Astrocyte (in vitro differentiated cells and primary cell): ENCODE data around the gene POGLUT3. TPM values are rescaled to one million over a fixed set of nuclear protein-coding genes. Genes with fewer than 3 reads are reported as not detected.
A peak's percentile ranks its signal among the peaks of the same experiment; 100 is the strongest.

Experiments
- DNase-seq: peaks from one replicate; pipeline ENCODE4 v3.0.0-alpha.2; 2010; ENCODE audit warnings: low read depth
- FAIRE-seq: peaks from 2 replicates; lab custom pipeline; 2011; peaks lifted over from hg19 to GRCh38; lab: Jason Lieb, UNC
- H2AFZ ChIP-seq: 2 replicates; pipeline ENCODE4 v1.6.0; 2012; ENCODE audit warnings: low read depth, low read length, inconsistent platforms
- H3K27ac ChIP-seq: 2 replicates; pipeline ENCODE4 v1.5.1; 2011; ENCODE audit warnings: low read depth, low read length, inconsistent platforms
- H3K27me3 ChIP-seq: 2 replicates; pipeline ENCODE4 v1.6.0; 2011; ENCODE audit warnings: low read length, inconsistent platforms; ENCODE audit not compliant: insufficient read depth
- H3K36me3 ChIP-seq: 2 replicates; pipeline ENCODE4 v1.5.1; 2011; ENCODE audit warnings: low read length, inconsistent platforms; ENCODE audit not compliant: insufficient read depth
- H3K4me1 ChIP-seq: 2 replicates; pipeline ENCODE4 v1.5.1; 2011; ENCODE audit warnings: low read length, inconsistent platforms; ENCODE audit not compliant: insufficient read depth
- H3K4me2 ChIP-seq: 2 replicates; pipeline ENCODE4 v1.6.0; 2012; ENCODE audit warnings: low read length, inconsistent platforms
- H3K4me3 ChIP-seq: 2 replicates; pipeline ENCODE4 v1.5.1; 2011; ENCODE audit warnings: low read depth, mild to moderate bottlenecking, low read length, inconsistent platforms; ENCODE audit not compliant: insufficient read depth
- H3K79me2 ChIP-seq: 2 replicates; pipeline ENCODE4 v1.6.0; 2012; ENCODE audit warnings: mild to moderate bottlenecking, low read length, inconsistent platforms; ENCODE audit not compliant: insufficient read depth
- H3K9ac ChIP-seq: 2 replicates; pipeline ENCODE4 v1.6.0; 2012; ENCODE audit warnings: mild to moderate bottlenecking, low read length, inconsistent platforms
- H3K9me3 ChIP-seq: 2 replicates; pipeline ENCODE4 v1.5.1; 2012; ENCODE audit warnings: low read depth, mild to moderate bottlenecking, low read length, inconsistent platforms; ENCODE audit not compliant: insufficient read depth
- H4K20me1 ChIP-seq: 2 replicates; pipeline ENCODE4 v1.6.0; 2012; ENCODE audit warnings: low read length, inconsistent platforms; ENCODE audit not compliant: insufficient read depth
- H3K27ac Mint-ChIP-seq: one replicate; pipeline ENCODE4 v1.8.0; 2021; ENCODE audit warnings: mild to moderate bottlenecking, mixed read lengths; ENCODE audit not compliant: unreplicated experiment
- H3K27me3 Mint-ChIP-seq: one replicate; pipeline ENCODE4 v1.8.0; 2021; ENCODE audit warnings: low read depth, mixed read lengths; ENCODE audit not compliant: unreplicated experiment
- H3K36me3 Mint-ChIP-seq: one replicate; pipeline ENCODE4 v1.8.0; 2021; ENCODE audit warnings: low read depth, mixed read lengths; ENCODE audit not compliant: unreplicated experiment
- H3K4me1 Mint-ChIP-seq: one replicate; pipeline ENCODE4 v1.8.0; 2021; ENCODE audit warnings: low read depth, mixed read lengths; ENCODE audit not compliant: unreplicated experiment
- H3K4me3 Mint-ChIP-seq: one replicate; pipeline ENCODE4 v1.8.0; 2021; ENCODE audit warnings: mild to moderate bottlenecking, moderate library complexity, mixed read lengths; ENCODE audit not compliant: unreplicated experiment
- H3K9me3 Mint-ChIP-seq: one replicate; pipeline ENCODE4 v1.8.0; 2021; ENCODE audit warnings: mild to moderate bottlenecking, mixed read lengths; ENCODE audit not compliant: unreplicated experiment
- CTCF ChIP-seq: IDR thresholded peaks from 2 replicates; pipeline ENCODE4 v1.5.1; 2011; ENCODE audit warnings: low read depth, mild to moderate bottlenecking, inconsistent platforms, low read length, moderate library complexity; ENCODE audit not compliant: insufficient read depth
- EZH2 ChIP-seq: IDR thresholded peaks from 2 replicates; pipeline ENCODE4 v1.6.1; 2012; ENCODE audit warnings: mild to moderate bottlenecking, low read length, inconsistent platforms; ENCODE audit not compliant: insufficient read depth
- total RNA-seq: library from RNA; stranded (reverse); gene quantifications from 2 replicates; pipeline ENCODE4 v1.2.1, GENCODE V29; 2021

POGLUT3 gene
- total RNA-seq, 1 donor from 2014 or later: 18.5 TPM

- Histone ChIP-seq H3K9ac (no peak overlapping the region), H3K36me3 (no peaks in the 10 kb centered on the region), H3K9me3 (no peaks in the 10 kb centered on the region), H3K27ac (no peak overlapping the region), H3K4me3 (no peak overlapping the region), H3K27me3 (no peaks in the 10 kb centered on the region), H3K4me1 (no peaks in the 10 kb centered on the region), H3K4me2 (no peak overlapping the region), H2AFZ (no peak overlapping the region), H3K79me2 (no peaks in the 10 kb centered on the region), H4K20me1 (no peaks in the 10 kb centered on the region)
- H3K4me3 Mint-ChIP-seq: no peak overlapping the region
- FAIRE-seq (no peak), DNase-seq (no peak)
- TF ChIP-seq CTCF (no peak), EZH2 (no peak)
- peaks cover 2% of the 10 kb centered on the region for H3K36me3 Mint-ChIP-seq
- no peaks in the 10 kb centered on the region for H3K27me3 Mint-ChIP-seq
- no peaks in the 10 kb centered on the region for H3K4me1 Mint-ChIP-seq
- no peaks in the 10 kb centered on the region for H3K9me3 Mint-ChIP-seq
- H3K27ac Mint-ChIP-seq: no peak overlapping the region
Observed at GRCh38 chr11:108525161-108525560, 27.0 kb upstream of the POGLUT3 start.

GRCh38 chr11:108524422-108524821, 26.2 kb upstream of the POGLUT3 start:
- Mint-ChIP-seq H3K27ac (no peak overlapping the region), H3K27me3 (no peaks in the 10 kb centered on the region), H3K4me3 (no peak overlapping the region), H3K36me3 (peaks cover 2% of the 10 kb centered on the region), H3K4me1 (no peaks in the 10 kb centered on the region), H3K9me3 (no peaks in the 10 kb centered on the region)
- Histone ChIP-seq H3K79me2 (no peaks in the 10 kb centered on the region), H3K27me3 (no peaks in the 10 kb centered on the region), H3K4me1 (no peaks in the 10 kb centered on the region), H4K20me1 (no peaks in the 10 kb centered on the region), H3K36me3 (no peaks in the 10 kb centered on the region), H3K4me2 (no peak overlapping the region), H3K27ac (no peak overlapping the region), H2AFZ (no peak overlapping the region), H3K4me3 (no peak overlapping the region), H3K9me3 (no peaks in the 10 kb centered on the region), H3K9ac (no peak overlapping the region)
- FAIRE-seq (no peak), DNase-seq (peak; percentile 25)
- TF ChIP-seq CTCF (no peak), EZH2 (no peak)

- no peaks in the 10 kb centered on the region for H3K79me2 ChIP-seq
- H4K20me1 ChIP-seq: no peaks in the 10 kb centered on the region
- H3K4me3 ChIP-seq: no peak overlapping the region
- H3K27me3 ChIP-seq: no peaks in the 10 kb centered on the region
- no peak overlapping the region for H3K27ac ChIP-seq
- Mint-ChIP-seq H3K4me1 (peaks cover 5% of the 10 kb centered on the region), H3K36me3 (peaks cover 2% of the 10 kb centered on the region), H3K9me3 (no peaks in the 10 kb centered on the region), H3K4me3 (no peak overlapping the region), H3K27me3 (no peaks in the 10 kb centered on the region), H3K27ac (no peak overlapping the region)
- FAIRE-seq (no peak), DNase-seq (no peak)
- H3K9me3 ChIP-seq: no peaks in the 10 kb centered on the region
- no peaks in the 10 kb centered on the region for H3K36me3 ChIP-seq
- H3K4me2 ChIP-seq: no peak overlapping the region
- H3K9ac ChIP-seq: no peak overlapping the region
- TF ChIP-seq CTCF: no peak
- TF ChIP-seq EZH2: no peak
- H2AFZ ChIP-seq: no peak overlapping the region
- H3K4me1 ChIP-seq: no peaks in the 10 kb centered on the region
Observed at GRCh38 chr11:108522318-108522717, 24.1 kb upstream of the POGLUT3 start.
